Ramos (cell line): Measurements from ENCODE around the gene WDR73.
"Not testable (repeated sequence)": the region's sequence is repeated elsewhere in the genome, so short reads cannot be mapped to it uniquely, and the experiment has no call there.

Experiments used
- in situ Hi-C: fragments of 300-500 bp; cut with MboI; formaldehyde crosslinking; loops from one replicate; pipeline ENCODE4 v1.14.3; 2022; ENCODE audit warnings: low sequenced_read_pairs; ENCODE audit not compliant: unreplicated experiment

Gene WDR73

GRCh38 chr15:84658080-84658787, 4.2 kb upstream of the WDR73 start, which contains the start of gene NMB:
Gene NMB, minus strand, starts transcription at chr15:84658199. Its CDS starts 47 bp downstream, at chr15:84658152.
- in situ Hi-C loops = no loop called here

- in situ Hi-C loops = no loop called here
These were observed 3.6 kb upstream of the WDR73 start for GRCh38 chr15:84657748-84658079.

- in situ Hi-C loops = no loop called here
These were observed 2.9 kb upstream of the WDR73 start for GRCh38 chr15:84656972-84657371.

- in situ Hi-C loops = no loop called here
These were observed 788 bp upstream of the WDR73 start for GRCh38 chr15:84654689-84655453.

GRCh38 chr15:84653584-84653909, 536 bp downstream of the WDR73 start:
- in situ Hi-C loops = no loop called here

GRCh38 chr15:84649706-84650105, 4.4 kb downstream of the WDR73 start:
- in situ Hi-C loops = no loop called here

GRCh38 chr15:84648539-84648938, 5.5 kb downstream of the WDR73 start:
- in situ Hi-C loops = no loop called here

- in situ Hi-C loops = no loop called here
These were observed 6.4 kb downstream of the WDR73 start for GRCh38 chr15:84647726-84648125.

- in situ Hi-C loops = no loop called here
These were observed 8.1 kb downstream of the WDR73 start for GRCh38 chr15:84645997-84646396.

GRCh38 chr15:84645496-84645895, 8.6 kb downstream of the WDR73 start:
- in situ Hi-C loops = no loop called here

GRCh38 chr15:84643838-84644237, 10.2 kb downstream of the WDR73 start:
- in situ Hi-C loops = no loop called here

- in situ Hi-C loops = not testable (repeated sequence)
These were observed 11.4 kb downstream of the WDR73 start for GRCh38 chr15:84642640-84643039.

GRCh38 chr15:84641871-84642270, 12.2 kb downstream of the WDR73 start:
- in situ Hi-C loops = not testable (repeated sequence)

- in situ Hi-C loops = no loop called here
These were observed 16.0 kb downstream of the WDR73 start for GRCh38 chr15:84638103-84638502.

GRCh38 chr15:84634228-84634837, 19.8 kb downstream of the WDR73 start:
- in situ Hi-C loops = no loop called here

- in situ Hi-C loops = no loop called here
These were observed 20.5 kb downstream of the WDR73 start for GRCh38 chr15:84633311-84634227.

- in situ Hi-C loops = no loop called here
These were observed 22.3 kb downstream of the WDR73 start for GRCh38 chr15:84631706-84632272.

- in situ Hi-C loops = no loop called here
These were observed 25.1 kb downstream of the WDR73 start for GRCh38 chr15:84629033-84629432.

- in situ Hi-C loops = no loop called here
These were observed 29.0 kb downstream of the WDR73 start for GRCh38 chr15:84625123-84625522.

- in situ Hi-C loops = no loop called here
These were observed 29.7 kb downstream of the WDR73 start for GRCh38 chr15:84624359-84624758.
